Stimulated activated CD4-positive, alpha-beta T cell treated with anti-CD3 and anti-CD28 coated beads, Interleukin-2, amount 100 ng/mL, for 24 hours (primary cell): Measurements from ENCODE around the gene HPCAL1.

ENCODE experiments used
- DNase-seq, 2 donors: peaks; one replicate each; pipeline ENCODE4 v3.0.0-alpha.2; 2020

Gene HPCAL1

DNA sequence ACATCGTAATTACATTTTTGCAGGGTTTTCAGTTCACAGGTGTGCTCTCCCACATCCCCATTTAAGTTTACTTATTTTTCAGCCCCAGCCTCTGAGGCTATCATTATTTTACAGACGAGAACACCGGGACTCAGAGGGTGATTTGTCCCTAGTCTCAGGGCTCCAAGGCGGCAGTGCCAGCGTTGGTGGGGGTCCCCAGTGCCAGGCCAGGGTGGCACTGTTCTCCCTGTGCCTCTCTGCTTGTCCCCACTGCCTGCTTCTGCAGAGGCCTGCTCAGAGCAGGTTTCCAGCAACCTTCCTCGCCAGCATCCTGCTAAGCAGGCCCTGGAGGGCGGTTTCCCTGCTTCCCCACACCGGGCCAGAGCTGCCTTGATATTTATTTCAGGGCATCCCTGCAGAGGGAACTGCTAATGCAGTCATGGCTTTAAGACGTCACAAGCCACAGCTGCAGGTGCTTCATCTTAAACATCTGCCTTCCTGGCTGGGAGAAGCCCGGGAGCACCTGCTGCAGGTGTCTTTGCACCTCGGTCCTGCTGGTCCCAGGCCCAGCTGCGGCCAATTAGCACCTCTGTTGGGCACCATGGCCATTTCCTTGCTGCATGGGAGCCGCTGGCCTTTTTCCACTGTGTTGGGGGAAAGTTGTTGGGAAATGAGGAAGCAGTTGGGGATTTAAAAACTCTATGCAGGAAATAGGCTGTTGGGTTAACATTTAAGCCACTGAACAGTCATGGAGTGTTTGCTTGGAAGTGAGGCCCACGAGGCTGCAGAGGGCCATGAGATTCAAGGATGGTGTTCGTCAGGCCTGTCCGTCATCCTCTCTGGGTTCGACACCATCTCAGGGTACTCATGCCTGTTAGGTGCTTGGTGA is 22.8 kb downstream of the HPCAL1 start:
- no peak for DNase-seq

DNA sequence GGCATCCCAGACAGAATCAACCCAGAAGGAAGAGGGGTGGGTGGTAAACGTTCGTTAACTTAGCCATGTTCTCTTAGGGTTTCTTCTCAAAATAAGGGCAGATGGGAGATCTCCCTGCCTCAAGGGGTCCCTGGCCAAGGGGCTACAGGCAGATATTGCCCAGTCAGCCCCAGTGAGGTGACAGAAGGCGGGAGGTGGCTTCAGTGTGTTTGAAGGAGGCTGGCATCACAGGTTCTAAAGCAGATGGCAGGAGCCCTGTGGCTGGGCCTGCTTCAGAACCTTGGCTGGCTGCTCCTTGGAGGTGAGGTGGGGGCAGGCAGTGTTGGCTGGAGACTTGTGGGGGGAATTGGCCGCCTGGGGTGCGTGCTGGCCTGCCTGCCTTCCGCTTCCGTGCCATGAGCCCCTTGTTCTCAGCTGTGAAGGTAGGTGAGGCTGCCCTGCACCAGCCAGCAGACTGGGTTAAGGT is 23.5 kb downstream of the HPCAL1 start:
- no peak for DNase-seq

DNA sequence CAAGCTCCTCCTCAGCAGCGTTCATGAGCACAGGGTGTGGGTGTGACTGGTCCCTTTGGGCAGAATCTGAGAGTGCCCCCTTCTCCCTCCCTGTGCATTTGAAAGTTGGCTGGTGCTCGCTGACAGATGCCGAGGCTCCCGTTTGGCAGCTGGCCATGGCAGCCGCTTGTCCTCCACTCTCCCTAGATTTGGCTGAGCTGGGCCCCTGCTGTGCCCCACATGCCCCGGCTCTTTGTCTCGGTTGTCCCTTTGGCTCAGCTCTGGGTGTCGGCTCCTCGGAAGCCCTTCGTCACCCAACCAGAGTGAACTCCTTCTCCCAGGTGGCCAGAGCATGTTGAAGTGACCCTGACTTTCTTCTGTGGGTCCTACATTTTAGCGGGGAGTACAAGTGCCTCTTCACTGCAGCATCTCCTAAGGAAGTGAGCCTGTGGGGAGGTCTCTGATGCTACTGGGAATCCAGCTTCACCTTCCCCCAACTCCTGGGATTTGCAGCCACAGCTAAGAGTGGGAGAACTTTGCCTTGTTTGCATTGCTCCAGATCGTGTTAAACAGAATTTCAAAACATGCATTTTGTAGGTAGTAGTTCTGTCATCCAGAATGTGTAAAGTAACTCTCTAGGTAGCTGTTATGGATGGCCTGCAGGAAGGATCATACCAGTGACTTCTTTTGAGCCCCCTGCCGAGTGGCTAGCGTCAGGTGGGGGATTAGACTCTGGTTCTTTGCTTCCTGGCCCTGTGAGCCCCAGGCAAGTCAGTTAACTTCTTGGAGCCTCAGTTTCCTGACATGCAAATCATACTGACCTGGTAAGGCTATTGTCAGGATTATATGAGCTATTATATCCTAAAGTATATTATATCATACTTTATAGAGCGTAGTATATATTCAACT is 24.2 kb downstream of the HPCAL1 start:
- no peak for DNase-seq

DNA sequence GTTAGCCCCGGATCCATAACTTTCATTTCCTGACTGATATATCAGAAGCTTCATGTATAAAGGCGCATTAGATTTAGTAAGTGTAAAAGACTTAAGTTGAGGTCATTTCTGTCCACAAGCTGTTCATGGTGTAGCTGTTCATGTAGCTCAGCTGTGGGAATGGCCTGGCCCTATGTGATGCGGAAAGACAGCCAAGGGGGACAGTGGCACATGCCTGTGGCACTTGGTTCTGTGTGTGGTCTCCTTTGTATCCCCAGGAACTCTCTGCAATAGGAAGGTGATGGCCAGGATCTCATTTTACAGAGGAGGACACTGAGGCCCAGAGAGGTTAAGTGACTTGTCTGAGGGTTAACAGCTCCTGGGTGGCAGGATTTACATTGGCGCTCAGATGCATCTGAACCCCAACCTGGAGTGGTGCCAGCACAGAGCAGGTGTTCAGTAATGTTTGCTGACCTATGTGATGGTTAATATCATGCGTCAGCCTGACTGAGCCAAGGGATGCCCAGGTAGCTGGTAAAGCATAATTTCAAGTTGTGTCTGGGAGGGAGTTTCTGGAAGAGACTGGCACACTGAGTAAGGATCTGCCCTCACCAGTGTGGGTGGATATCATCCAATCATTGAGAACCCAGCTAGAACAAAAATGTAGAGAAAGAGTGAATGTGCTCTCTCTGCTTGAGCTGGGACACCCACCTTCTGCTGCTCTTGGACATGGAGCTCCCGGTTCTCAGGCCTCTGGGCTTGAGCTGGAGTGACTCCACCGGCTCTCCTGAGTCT is 25.4 kb downstream of the HPCAL1 start:
- peak in 1 of 2 donors; percentile 28 for DNase-seq

DNA sequence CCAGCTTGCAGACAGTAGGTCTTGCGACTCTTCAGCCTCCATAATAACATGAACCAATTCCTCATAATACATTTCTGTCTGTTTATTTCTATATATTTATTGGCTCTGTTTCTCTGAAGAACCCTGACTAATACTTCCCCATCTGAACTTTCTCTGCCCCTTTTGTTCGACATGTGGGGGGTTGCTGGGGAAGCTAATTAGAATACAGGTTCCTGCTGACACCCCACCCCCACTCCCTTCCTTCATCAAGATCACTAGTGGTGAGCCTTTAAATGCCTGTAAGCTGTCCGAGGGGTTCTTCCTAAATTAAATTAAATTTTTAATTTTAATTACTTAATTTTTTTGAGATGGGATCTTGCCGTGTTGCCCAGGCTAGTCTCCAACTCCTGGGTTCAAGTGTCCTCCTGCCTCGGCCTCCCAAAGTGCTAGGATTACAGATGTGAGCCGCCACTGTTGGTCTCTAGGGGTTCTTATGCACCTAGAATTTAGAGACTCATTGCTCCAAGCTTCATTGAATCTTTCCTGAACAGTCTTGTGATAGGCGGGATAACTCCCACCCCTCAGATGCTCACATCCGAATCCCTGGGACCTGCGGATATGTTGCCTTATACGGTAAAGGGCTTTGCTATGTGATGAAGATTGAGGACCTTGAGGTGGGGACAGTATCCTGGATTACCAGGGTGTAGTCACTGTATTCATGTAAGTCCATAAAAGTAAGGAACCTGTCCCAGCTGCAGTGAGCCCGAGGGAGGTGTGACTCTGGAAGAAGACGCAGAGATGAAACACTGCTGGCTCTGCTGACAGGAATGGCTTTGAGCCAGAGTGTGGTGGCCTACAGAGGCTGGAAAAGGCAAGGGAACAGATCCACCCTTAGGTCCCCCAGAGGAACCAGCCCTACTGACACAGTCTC is 26.2 kb downstream of the HPCAL1 start:
- no peak for DNase-seq

DNA sequence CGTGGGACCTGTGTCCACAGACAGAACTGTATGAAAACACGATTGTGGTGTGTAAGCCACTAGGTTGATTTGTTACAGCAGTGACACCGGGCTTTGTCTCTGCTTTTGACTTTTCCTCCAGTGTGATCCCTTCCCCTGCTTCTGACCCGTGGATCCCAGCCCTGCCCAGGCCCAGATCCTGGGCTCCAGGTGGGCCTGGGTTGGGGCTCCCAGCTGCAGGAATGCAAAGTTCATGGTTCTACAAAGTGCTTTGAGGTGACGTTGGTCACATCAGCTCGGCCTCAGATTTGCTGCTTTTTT is 26.8 kb downstream of the HPCAL1 start:
- DNase-seq: no peak

DNA sequence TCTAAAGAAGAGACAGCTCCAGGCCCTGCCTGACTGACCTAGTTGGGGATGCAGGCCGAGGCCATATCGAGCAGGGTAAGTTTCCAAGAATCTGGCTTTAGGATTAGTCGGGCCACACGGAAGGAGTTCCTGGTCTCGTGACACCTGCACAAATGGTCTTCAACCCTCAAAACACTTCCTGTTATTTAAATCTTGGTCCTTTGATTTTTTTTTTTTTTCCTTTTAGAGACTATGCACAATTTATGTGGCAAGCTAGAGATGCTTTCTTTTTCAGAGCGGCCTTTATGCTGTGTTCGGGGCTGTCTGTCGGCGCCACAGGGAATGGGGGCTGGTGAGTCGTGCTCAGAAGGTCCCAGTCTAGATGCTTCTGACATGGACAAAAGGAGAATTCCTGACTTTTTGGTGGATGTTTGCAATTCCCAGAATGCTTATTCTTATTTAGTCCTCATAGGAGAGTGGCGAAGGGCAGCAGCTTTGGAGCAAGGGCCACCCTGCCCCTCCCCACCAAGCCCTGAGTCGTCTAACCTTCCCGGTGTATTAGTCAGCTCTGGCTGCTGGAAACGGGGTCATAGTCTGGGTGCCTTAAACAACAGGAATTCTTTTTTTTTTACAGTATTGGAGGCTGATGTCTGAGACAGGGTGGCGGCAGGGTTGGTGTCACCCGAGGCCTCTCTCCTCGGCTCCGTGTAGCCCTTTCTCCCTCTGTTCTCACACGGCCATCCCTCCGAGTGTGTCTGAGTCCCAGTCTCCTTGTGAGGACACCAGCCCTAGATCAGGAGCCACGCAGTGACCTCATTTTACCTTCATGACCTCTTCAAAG is 27.4 kb downstream of the HPCAL1 start:
- DNase-seq: peak; percentile 26 to 33

DNA sequence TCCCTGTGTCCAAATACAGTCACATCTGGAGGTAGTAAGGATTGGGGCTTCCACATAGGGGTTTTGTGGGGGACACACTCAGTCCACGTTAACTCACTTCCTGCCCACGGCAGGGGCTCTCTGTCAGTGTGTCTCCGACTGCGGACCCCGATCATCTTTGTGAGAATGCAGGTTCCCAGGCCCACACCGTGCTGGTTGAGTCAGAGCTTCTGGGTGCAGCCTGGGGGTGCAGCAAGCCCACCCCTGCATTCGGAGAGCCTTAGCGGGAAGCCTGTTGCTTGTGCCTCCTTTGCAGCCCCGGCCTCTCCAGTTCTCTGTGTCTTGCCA is 28.0 kb downstream of the HPCAL1 start:
- DNase-seq: no peak

DNA sequence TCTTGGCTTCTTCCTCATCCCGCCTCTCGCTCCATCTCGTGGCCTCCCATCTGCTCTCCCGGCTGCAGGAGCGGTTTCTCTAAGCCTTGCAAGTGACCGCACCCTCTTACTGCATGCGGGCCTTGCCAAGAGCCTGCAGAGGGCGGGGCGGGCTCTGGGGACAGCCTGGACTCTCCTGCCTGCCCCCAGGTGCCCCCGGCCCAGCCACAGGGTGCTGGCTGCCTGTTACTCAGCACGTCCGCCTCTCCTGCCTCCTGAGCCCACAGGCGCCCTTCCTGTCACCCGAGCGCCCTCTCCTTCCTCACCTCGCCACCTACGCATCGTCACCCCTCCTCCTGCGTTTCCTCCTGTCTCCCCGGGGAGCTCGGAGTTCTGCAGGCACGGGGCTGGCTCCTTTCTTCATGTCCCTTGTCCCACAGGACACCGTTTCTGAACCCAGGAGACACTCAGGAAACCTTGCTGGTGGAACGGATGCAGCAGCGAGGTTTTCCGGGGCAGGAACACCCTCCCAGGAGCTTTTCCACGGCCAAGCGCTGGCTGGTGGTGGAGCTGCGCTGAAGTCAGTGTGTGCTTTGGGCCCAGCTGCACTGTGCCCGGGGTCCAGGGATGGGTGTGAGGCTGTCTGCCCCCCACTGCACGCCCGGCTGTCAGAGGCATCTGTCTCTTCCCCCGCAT is 28.5 kb downstream of the HPCAL1 start:
- DNase-seq: peak; percentile 69 to 85

DNA sequence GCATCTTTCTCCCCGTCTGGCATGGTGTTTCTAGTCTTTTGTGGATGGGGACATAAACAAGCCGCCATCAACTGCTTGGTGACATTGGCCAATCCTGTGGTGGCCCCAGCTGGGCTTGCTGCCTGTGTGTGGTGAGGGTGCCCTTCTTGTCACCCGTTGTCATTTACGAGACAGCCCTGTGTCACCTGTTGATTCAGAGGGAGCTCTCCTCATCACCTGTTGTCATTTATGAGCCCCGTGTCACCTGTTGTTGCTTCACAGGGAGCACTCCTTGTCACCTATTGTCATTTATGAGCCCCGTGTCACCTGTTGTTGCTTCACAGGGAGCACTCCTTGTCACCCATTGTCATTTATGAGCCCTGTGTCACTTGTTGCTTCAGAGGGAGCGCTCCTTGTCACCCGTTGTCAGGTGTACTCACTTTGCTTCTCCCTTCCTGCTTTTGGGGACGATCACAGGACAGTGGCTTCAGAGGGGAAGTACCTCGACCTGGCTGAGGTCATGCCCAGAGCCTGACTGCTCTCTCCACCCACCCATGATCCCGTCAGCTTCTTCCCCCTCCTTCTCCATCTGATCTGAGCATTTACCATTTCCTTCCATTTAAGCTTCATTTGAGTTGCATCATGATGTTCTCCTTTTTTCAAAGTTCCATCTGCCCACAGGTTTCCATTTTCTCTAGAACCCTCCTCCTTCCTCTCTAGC is 29.1 kb downstream of the HPCAL1 start:
- peak; percentile 60 to 70 for DNase-seq

DNA sequence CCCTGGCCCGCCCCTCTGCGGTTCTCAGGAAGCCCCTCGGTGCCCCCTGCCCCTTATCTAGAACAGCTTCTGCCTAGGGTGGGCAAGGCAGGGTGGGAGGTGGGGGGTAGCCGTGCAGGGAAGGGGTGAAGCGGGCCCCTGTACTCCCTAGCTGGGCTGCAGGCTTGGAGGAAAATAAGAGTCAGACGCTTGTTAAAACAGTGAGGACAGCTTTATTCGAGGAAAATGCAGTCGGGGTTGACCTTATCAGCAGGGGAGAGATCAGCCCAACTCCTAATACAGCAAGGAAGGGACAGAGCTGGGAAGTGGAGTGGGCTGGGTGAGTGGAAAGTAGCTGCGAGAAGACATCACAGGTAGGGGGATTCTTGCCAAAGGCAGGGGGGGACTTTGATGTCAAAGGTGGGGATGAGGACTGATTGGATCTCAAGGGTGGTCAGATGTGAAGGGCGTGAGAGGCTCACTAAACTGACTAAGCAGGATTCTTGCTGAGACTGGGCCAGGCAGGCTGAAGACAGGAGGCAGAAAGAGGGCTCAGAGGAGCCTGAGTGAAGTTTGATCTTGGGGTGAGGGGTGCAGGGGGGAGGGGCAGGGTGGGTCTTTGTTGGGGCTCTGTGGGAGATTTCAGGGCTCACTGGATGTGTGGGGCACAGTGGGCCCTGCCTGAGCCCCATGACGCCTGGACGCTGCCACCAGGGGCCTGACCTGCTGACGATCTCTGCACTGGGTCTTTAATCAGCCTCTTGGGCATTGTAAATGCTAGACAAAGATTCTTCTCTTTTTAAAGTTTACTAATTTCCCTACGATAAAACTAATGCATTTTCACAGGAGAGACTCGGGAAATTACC is 29.9 kb downstream of the HPCAL1 start:
- DNase-seq: peak; percentile 40 to 54

DNA sequence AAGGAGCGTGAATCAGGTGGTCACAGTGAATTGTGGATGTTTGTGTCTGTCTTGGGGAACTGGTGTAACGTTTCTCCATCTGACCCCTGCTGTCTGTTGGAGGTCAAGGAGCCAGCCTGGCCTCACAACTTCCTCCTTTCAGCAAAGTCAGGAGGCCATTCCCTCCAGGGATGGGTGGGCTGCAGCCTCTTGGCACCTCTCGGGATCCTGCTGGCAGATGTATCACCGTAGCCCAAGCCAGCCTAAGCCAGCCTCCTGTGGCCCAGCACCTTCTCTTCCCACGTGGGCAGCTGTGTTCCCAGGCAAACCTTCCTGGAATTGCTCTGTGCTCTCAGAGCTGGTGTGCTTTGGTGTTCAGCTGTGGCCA is 30.5 kb downstream of the HPCAL1 start:
- DNase-seq: no peak

DNA sequence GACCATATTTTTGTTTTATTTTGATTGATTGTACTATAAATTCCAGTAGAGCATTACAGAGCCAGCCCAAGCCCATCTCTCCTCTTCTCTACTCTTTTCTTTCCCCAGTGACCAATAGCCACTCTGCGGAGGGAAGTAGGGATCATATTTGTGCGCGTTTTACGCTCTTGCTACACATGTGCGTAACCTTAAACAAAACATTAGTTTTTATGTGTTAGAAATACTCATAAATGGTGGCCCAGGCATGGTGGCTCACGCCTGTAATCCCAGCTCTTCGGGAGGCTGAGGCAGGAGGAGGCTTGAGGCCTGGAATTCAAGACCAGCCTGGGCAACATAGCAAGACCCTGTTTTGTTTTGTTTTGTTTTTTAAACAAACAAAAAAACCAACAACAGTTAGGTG is 31.3 kb downstream of the HPCAL1 start:
- DNase-seq: no peak

DNA sequence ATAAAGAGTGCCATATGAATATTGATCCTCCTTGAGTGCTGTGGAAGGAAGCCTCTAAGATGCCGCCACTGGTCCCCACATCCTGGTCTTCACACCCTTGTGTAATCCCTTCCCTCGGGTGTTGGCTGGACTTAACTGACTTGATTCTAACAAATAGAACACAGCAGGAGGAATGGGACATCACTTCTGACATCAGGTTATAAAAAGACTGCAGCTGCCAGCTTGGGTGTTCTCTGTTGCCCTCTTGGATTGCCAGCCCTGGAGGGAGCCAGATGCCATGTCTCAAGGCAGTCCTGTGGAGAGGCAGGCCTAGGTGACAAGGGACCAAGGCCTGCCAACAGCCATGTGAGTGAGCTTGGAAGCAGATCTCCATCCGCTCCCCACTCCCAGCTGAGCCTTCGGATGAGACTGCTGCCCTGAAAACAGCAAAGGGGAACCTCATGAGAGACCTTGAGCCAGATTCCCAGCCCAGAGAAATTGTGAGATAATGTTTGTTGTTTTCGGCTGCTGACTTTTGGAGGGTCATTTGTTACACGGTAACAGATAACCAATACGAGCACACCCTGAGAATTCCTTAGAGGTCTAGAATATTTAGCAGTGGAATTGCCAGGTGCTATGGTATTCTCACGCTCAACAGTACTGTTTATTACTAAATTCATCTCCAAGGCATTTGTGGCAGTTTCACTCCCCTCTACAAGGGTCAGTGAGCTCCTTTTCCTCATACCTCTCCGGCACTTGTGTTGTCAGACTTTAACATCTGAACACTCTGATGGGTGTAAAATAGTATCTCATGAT is 32.5 kb downstream of the HPCAL1 start:
- DNase-seq: no peak

DNA sequence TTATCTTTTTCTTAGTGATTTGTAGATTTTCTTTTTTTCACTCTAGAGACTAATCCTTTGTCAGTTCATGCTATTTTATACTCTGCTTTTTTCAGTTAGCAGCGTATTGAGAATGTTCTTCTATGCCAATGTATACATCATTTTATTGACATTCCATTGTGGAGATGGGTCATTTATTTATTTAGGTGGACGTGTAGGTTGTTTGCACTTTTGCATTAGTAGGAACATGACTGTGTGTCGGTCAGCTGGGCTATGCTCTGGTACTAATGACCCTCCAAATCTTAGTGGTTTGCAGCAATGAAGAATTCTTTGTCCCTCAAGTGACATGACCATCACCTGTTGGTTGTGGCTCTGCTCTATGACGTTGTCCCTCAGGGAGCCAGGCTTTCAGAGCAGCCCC is 33.6 kb downstream of the HPCAL1 start:
- no peak for DNase-seq

DNA sequence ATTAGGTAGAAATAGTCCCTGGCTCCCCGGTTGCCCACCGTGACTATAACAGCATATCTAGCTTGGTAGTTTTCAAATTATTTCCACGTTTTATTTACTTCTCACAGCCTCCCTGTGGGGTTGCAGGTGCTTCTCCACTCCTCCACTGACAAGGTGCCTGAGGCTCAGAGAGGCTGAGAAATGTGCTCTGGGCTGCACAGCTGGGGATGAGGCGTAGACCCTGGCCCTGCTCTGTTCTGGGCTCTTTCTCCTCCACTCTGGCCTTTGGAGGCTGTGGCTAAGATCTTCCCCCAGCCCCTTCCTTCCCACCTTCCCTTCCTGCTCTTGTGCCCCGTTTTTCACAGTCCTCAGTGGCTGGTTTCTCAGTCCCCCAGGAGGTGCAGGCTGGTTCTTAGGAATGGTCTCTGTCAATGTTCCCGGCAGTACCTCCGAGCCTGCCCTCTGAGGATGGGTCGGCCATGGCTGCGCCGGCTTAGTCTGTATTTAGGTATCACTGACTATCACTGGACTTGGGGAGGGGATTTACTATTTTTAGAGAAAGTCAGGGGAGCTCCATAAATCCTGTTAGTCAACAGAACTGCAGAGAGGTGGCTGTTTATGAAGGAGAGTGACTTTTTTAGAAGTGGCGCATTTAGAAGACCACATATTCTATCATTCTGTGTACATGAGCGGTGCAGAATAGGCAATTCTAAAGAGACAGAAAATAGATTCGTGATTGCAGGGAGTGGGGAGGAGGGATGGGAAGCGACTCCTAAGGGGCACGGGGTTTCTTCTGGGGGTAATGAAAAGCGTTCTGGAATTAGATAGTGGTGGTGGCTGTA is 35.0 kb downstream of the HPCAL1 start:
- DNase-seq: no peak
